ENCODE results near the gene MAS1.

DNA sequence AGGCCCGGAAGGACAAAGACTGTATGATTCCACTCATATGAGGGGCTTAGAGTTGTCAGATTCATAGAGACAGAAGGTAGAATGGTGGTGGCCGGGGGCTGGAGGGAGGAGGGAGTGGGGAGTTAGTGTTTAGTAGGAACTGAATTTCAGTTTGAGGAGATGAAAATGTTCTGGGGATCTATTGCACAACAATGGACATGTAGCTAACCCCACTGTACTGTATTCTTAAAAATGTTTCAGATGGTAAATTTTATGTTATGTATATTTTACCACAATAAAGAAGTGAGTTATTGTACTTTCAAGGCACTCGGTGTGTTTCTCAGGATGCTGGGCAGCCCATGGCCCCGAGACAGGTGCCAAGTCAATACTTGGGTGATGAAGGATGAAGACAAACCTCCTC is 25.4 kb downstream of the MAS1 start:
- TF ChIP-seq EP300 (IDR thresholded peaks at IDR 0.05) (no peak), POLR2A (IDR thresholded peaks at IDR 0.05) (no peak), POLR2AphosphoS5 (IDR thresholded peaks at IDR 0.05) (no peak)
- TF ChIP-seq, protein P1, sequence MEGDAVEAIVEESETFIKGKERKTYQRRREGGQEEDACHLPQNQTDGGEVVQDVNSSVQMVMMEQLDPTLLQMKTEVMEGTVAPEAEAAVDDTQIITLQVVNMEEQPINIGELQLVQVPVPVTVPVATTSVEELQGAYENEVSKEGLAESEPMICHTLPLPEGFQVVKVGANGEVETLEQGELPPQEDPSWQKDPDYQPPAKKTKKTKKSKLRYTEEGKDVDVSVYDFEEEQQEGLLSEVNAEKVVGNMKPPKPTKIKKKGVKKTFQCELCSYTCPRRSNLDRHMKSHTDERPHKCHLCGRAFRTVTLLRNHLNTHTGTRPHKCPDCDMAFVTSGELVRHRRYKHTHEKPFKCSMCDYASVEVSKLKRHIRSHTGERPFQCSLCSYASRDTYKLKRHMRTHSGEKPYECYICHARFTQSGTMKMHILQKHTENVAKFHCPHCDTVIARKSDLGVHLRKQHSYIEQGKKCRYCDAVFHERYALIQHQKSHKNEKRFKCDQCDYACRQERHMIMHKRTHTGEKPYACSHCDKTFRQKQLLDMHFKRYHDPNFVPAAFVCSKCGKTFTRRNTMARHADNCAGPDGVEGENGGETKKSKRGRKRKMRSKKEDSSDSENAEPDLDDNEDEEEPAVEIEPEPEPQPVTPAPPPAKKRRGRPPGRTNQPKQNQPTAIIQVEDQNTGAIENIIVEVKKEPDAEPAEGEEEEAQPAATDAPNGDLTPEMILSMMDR (IDR thresholded peaks at IDR 0.05), result no peak
